AG09319 (cell line): ENCODE measurements around the gene HEATR9.

Source experiments
- DNase-seq: peaks from one replicate; pipeline ENCODE4 v3.0.0-alpha.2; 2010; ENCODE audit warnings: low read depth; ENCODE audit errors: extremely low read depth
- TF ChIP-seq, protein P1 (sequence below): IDR thresholded peaks from 2 replicates; pipeline ENCODE4 v1.5.1; 2011; ENCODE audit warnings: low read depth, mild to moderate bottlenecking, inconsistent platforms, low read length, moderate library complexity

The HEATR9 gene

DNA sequence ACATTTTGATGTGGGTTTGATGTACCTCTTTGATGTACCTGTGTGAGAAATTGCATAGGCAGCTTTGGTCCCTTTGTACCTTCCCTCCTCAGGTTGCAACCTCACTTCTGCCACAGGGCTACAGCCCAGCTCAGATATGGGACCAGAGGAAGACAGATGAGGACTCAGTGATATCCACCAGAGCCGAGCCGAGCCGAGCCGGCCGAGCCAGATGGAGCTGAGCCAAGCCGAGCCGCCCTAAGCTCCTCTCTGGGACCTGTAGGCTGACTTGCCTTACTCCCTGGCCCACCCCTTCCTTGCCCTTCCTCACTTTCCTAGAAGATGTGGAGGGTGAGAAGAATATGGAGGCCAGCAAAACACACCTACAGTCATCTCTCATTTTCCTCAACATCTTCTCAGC lies 3.8 kb downstream of the HEATR9 start:
- DNase-seq: no peak
- TF ChIP-seq, protein P1, sequence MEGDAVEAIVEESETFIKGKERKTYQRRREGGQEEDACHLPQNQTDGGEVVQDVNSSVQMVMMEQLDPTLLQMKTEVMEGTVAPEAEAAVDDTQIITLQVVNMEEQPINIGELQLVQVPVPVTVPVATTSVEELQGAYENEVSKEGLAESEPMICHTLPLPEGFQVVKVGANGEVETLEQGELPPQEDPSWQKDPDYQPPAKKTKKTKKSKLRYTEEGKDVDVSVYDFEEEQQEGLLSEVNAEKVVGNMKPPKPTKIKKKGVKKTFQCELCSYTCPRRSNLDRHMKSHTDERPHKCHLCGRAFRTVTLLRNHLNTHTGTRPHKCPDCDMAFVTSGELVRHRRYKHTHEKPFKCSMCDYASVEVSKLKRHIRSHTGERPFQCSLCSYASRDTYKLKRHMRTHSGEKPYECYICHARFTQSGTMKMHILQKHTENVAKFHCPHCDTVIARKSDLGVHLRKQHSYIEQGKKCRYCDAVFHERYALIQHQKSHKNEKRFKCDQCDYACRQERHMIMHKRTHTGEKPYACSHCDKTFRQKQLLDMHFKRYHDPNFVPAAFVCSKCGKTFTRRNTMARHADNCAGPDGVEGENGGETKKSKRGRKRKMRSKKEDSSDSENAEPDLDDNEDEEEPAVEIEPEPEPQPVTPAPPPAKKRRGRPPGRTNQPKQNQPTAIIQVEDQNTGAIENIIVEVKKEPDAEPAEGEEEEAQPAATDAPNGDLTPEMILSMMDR: no peak

GRCh38 chr17:35856603-35857002 lies 12.1 kb downstream of the HEATR9 start:
- DNase-seq: no peak
- TF ChIP-seq, protein P1: no peak

- no peak for DNase-seq
- TF ChIP-seq, protein P1: no peak
Measured at GRCh38 chr17:35855965-35856364, 12.7 kb downstream of the HEATR9 start.

- TF ChIP-seq, protein P1: peak; percentile 72
- DNase-seq: peak; percentile 27
Measured at GRCh38 chr17:35849469-35850348, 19.0 kb downstream of the HEATR9 start.

DNA sequence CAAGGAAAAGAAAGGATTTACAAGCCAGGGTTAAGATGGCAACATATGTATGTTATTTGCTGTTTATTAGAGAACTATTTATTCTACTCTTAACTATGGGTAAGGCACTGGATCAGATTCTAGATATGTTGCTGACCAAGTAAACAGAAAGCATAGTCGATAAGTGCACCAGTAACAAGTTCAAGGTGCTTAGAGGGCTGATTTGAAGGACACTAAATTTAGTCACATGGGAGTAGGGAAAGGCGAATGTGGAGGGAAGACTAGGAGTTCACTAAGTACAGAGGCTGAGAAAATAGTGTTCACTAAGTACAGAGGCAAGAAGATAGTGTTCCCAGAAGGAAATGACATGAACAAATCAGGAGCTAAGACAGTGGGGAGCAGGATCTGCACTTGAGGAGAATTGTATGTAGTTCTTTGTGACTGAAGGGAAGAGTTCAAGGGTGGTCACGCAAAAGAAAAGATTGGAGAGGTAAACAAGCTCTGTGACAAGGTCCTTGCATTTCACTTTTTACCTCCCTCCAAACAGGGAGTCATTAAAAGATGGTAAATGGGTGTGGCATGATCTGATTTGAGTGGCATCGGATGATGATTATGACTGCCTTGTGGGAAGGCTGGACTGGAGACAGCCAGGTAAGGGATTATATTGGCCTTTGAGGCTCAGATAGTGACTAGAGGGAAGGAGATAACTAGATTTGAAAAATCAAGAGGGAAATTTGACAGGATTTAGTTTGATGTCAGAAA lies 20.9 kb downstream of the HEATR9 start:
- TF ChIP-seq, protein P1: no peak
- no peak for DNase-seq

GRCh38 chr17:35847006-35847405 lies 21.7 kb downstream of the HEATR9 start:
- TF ChIP-seq, protein P1: no peak
- no peak for DNase-seq
